Right cardiac atrium (tissue), 5 donors: ENCODE results near the gene UBTD1. TPM values are rescaled to one million over a fixed set of nuclear protein-coding genes. Genes with fewer than 3 reads are reported as not detected.
A peak's percentile ranks its signal among the peaks of the same experiment; 100 is the strongest.
"Not testable (repeated sequence)": the region's sequence is repeated elsewhere in the genome, so short reads cannot be mapped to it uniquely, and the experiment has no call there.

Experiments
- ATAC-seq, 2 donors: fragments of 200-7000 bp; cut with Tn5 transposase; one replicate each; pipeline versions ENCODE4 v1.8.0 to v1.9.1; 2020; ENCODE audit warnings: moderate library complexity in 2 of 2, mild to moderate bottlenecking in 1 of 2
- DNase-seq, 3 donors: peaks; one replicate each; pipeline ENCODE4 v3.0.0-alpha.2; 2020
- H3K27ac ChIP-seq: one replicate; pipeline ENCODE4 v1.5.1; 2013; ENCODE audit warnings: mild to moderate bottlenecking, low read length, control low read depth, moderate library complexity
- H3K27me3 ChIP-seq: one replicate; pipeline ENCODE4 v1.6.1; 2013; ENCODE audit not compliant: control insufficient read depth, insufficient read depth
- H3K4me1 ChIP-seq: one replicate; pipeline ENCODE4 v1.6.1; 2013; ENCODE audit warnings: low read length; ENCODE audit not compliant: control insufficient read depth, insufficient read depth
- H3K4me3 ChIP-seq: one replicate; pipeline ENCODE4 v1.5.1; 2013; ENCODE audit warnings: low read length, control low read depth
- H3K9me3 ChIP-seq: one replicate; pipeline ENCODE4 v1.6.1; 2013; ENCODE audit warnings: low read length; ENCODE audit not compliant: control insufficient read depth
- WGBS: extraction: QIAGEN DNeasy Blood & Tissue Kit; methylation state at CpG from one replicate; pipeline ENCODE4 v1.1.7; 2013; 5-methylcytosine and 5-hydroxymethylcytosine counted together
- intact Hi-C, 4 donors: fragments of 100-400 bp; cut with DNase I; formaldehyde crosslinking; loops; one replicate each; pipeline versions ENCODE4 v1.11.0 to v1.14.0; 2022 to 2023
- polyA plus RNA-seq: library from polyadenylated mRNA; stranded (reverse); fragments of 200-250 nt; gene quantifications from one replicate; pipeline ENCODE4 v1.2.3, GENCODE V29; 2013
- total RNA-seq, 4 donors: library from RNA; stranded (reverse); fragmentation: NEBNext Ultra II Directional; extraction: Animal tissue kit (Norgen Biotek cat#: 25700); gene quantifications; one replicate each; pipeline ENCODE4 v1.2.1, GENCODE V29; 2021
- donor health status: healthy with polysubstance abuse.
- donor health status: DM: no; HTN: yes; CAD: no.
- donor health status: DM: no; HTN: no; CAD: no.
- donor health status: DM: no; HTN: yes; CAD: no; lungs with severe emphysema.
- donor health status: DM: yes; HTN: yes; CAD: no.

Gene UBTD1
- total and polyA plus RNA-seq, 5 donors, result 24.8 to 42.1 (median 26.6) TPM

GRCh38 chr10:97575127-97575668 lies 76.5 kb downstream of the UBTD1 start:
- peak overlapping the region; percentile 97 for H3K27ac ChIP-seq
- intact Hi-C loops, result no loop called here
- 89% methylated on average over 6 of the region's 6 CpGs for WGBS
- no peaks in the 10 kb centered on the region for H3K9me3 ChIP-seq
- H3K4me3 ChIP-seq, result no peak overlapping the region
- H3K27me3 ChIP-seq, result no peaks in the 10 kb centered on the region
- ATAC-seq, result no peak
- DNase-seq, result peak in 1 of 3 donors; percentile 16
- H3K4me1 ChIP-seq, result no peaks in the 10 kb centered on the region

GRCh38 chr10:97576487-97576886 lies 77.8 kb downstream of the UBTD1 start:
- WGBS, result 57% methylated on average over 5 of the region's 5 CpGs
- ATAC-seq, DNase-seq, intact Hi-C loops, H3K4me1 ChIP-seq, H3K9me3 ChIP-seq, H3K4me3 ChIP-seq, H3K27me3 ChIP-seq: not testable (repeated sequence)
- H3K27ac ChIP-seq, result peak overlapping the region; percentile 97

GRCh38 chr10:97577701-97578100 lies 79.0 kb downstream of the UBTD1 start:
- intact Hi-C loops, result no loop called here
- Histone ChIP-seq H3K9me3 (no peaks in the 10 kb centered on the region), H3K4me1 (no peaks in the 10 kb centered on the region), H3K27me3 (no peaks in the 10 kb centered on the region), H3K4me3 (no peak overlapping the region), H3K27ac (no peak overlapping the region)
- 80% methylated on average over 9 of the region's 9 CpGs for WGBS
- DNase-seq (peak in 1 of 3 donors; percentile 41), ATAC-seq (no peak)

- H3K4me3 ChIP-seq, result no peak overlapping the region
- H3K4me1 ChIP-seq, result no peaks in the 10 kb centered on the region
- intact Hi-C loops, result no loop called here
- H3K27me3 ChIP-seq, result no peaks in the 10 kb centered on the region
- 75% methylated on average over 40 of the region's 40 CpGs for WGBS
- H3K9me3 ChIP-seq, result no peaks in the 10 kb centered on the region
- H3K27ac ChIP-seq, result no peak overlapping the region
- DNase-seq (peak in 2 of 3 donors; percentile 41 to 57), ATAC-seq (no peak)
Observed at GRCh38 chr10:97578171-97578844, 79.6 kb downstream of the UBTD1 start.

- H3K9me3 ChIP-seq, result no peaks in the 10 kb centered on the region
- intact Hi-C loops, result no loop called here
- no peak for DNase-seq
- no peak overlapping the region for H3K27ac ChIP-seq
- no peaks in the 10 kb centered on the region for H3K27me3 ChIP-seq
- WGBS, result 80% methylated on average over 9 of the region's 9 CpGs
- no peak overlapping the region for H3K4me3 ChIP-seq
- ATAC-seq, result no peak
- no peaks in the 10 kb centered on the region for H3K4me1 ChIP-seq
Observed at GRCh38 chr10:97580421-97581367, 82.0 kb downstream of the UBTD1 start.

- DNase-seq (no peak), ATAC-seq (no peak)
- Histone ChIP-seq H3K4me1 (peaks cover 3% of the 10 kb centered on the region), H3K27me3 (no peaks in the 10 kb centered on the region), H3K4me3 (no peak overlapping the region), H3K27ac (no peak overlapping the region), H3K9me3 (no peaks in the 10 kb centered on the region)
- WGBS, result 93% methylated on average over 8 of the region's 8 CpGs
- intact Hi-C loops, result no loop called here
Observed at GRCh38 chr10:97582169-97582568, 83.4 kb downstream of the UBTD1 start.

- H3K27ac ChIP-seq, result peak overlapping the region; percentile 49
- no peaks in the 10 kb centered on the region for H3K9me3 ChIP-seq
- H3K4me1 ChIP-seq, result peaks cover 3% of the 10 kb centered on the region
- WGBS, result 89% methylated on average over 13 of the region's 13 CpGs
- H3K27me3 ChIP-seq, result no peaks in the 10 kb centered on the region
- intact Hi-C loops, result no loop called here
- DNase-seq (no peak), ATAC-seq (no peak)
- no peak overlapping the region for H3K4me3 ChIP-seq
Observed at GRCh38 chr10:97583476-97583875, 84.8 kb downstream of the UBTD1 start.

- 44% methylated on average over 5 of the region's 5 CpGs for WGBS
- H3K27me3 ChIP-seq, result no peaks in the 10 kb centered on the region
- peaks cover 3% of the 10 kb centered on the region for H3K4me1 ChIP-seq
- DNase-seq, result peak; percentile 85 to 92 (median 91)
- H3K4me3 ChIP-seq, result no peak within 1 kb of the TSS
- intact Hi-C loops, result no loop called here
- ATAC-seq, result peak; percentile 94
- H3K27ac ChIP-seq, result peak within 1 kb of the TSS; percentile 95
- H3K9me3 ChIP-seq, result no peaks in the 10 kb centered on the region
Observed at GRCh38 chr10:97584060-97584797, 85.5 kb downstream of the UBTD1 start, which contains the start of gene HOGA1. TSS of gene HOGA1 (plus strand) at chr10:97584389. CDS start at chr10:97584704, 315 bp downstream.

- DNase-seq, result no peak
- H3K4me1 ChIP-seq, result peaks cover 3% of the 10 kb centered on the region
- 83% methylated on average over 5 of the region's 5 CpGs for WGBS
- intact Hi-C loops, result no loop called here
- H3K27ac ChIP-seq, result peak overlapping the region; percentile 95
- no peaks in the 10 kb centered on the region for H3K9me3 ChIP-seq
- ATAC-seq, result peak; percentile 22 to 44
- H3K27me3 ChIP-seq, result no peaks in the 10 kb centered on the region
- H3K4me3 ChIP-seq, result no peak overlapping the region
Observed at GRCh38 chr10:97584798-97585438, 86.2 kb downstream of the UBTD1 start.

- intact Hi-C loops, result no loop called here
- Histone ChIP-seq H3K27ac (peak overlapping the region; percentile 95), H3K9me3 (no peaks in the 10 kb centered on the region), H3K27me3 (no peaks in the 10 kb centered on the region), H3K4me3 (no peak overlapping the region), H3K4me1 (peaks cover 3% of the 10 kb centered on the region)
- DNase-seq, result no peak
- 86% methylated on average over 5 of the region's 5 CpGs for WGBS
- no peak for ATAC-seq
Observed at GRCh38 chr10:97585439-97585811, 86.7 kb downstream of the UBTD1 start.
